ENCODE results near the gene EXOC3L1. TPM values are rescaled to one million over a fixed set of nuclear protein-coding genes. Genes with fewer than 3 reads are reported as not detected.

The EXOC3L1 gene
- total RNA-seq, 1 experiment from 2014 or later, result 0.30 TPM

MicroRNA genes within 50 kb of the gene (microRNA counts, 767-probe panel; counts per million panel counts)
- microRNA hsa-miR-328, result not detected

Small RNA genes lying within 50 kb of the gene (microRNA-seq; reads per million reads assigned to microRNA genes)
- gene MIR328 (ENCODE audit: borderline number of aligned reads), result 10.5 reads per million, percentile 30 among the genes with 10 or more reads in this experiment

Other genes with a start within 250 kb of the EXOC3L1 start
- 10.8 TPM for gene CES3, start 228.9 kb downstream of the EXOC3L1 start, total RNA-seq (2021; ENCODE audit: unreplicated experiment)
- gene CES4A, start 201.5 kb downstream of the EXOC3L1 start, total RNA-seq (2021; ENCODE audit: unreplicated experiment), result not detected
- gene CBFB, start 161.0 kb downstream of the EXOC3L1 start, total RNA-seq (2021; ENCODE audit: unreplicated experiment), result 101 TPM
- gene PHAF1, start 80.2 kb downstream of the EXOC3L1 start, total RNA-seq (2021; ENCODE audit: unreplicated experiment), result 19.2 TPM
- gene B3GNT9, start 39.1 kb downstream of the EXOC3L1 start, total RNA-seq (2021; ENCODE audit: unreplicated experiment), result 3.8 TPM
- gene TRADD, start 30.2 kb downstream of the EXOC3L1 start, total RNA-seq (2021; ENCODE audit: unreplicated experiment), result 20.5 TPM
- 27.8 TPM for gene FBXL8, start 30.2 kb downstream of the EXOC3L1 start, total RNA-seq (2021; ENCODE audit: unreplicated experiment)
- gene HSF4, start 25.4 kb downstream of the EXOC3L1 start, total RNA-seq (2021; ENCODE audit: unreplicated experiment), result 46.6 TPM
- 54.0 TPM for gene NOL3, start 19.6 kb downstream of the EXOC3L1 start, total RNA-seq (2021; ENCODE audit: unreplicated experiment)
- gene MATCAP1, start 6.2 kb downstream of the EXOC3L1 start, total RNA-seq (2021; ENCODE audit: unreplicated experiment), result 38.7 TPM
- 114 TPM for gene E2F4, start 2.0 kb upstream of the EXOC3L1 start, total RNA-seq (2021; ENCODE audit: unreplicated experiment)
- gene ELMO3, start 9.0 kb upstream of the EXOC3L1 start, total RNA-seq (2021; ENCODE audit: unreplicated experiment), result 45.8 TPM
- gene TMEM208, start 37.0 kb upstream of the EXOC3L1 start, total RNA-seq (2021; ENCODE audit: unreplicated experiment), result 36.1 TPM
- 69.2 TPM for gene FHOD1, start 57.3 kb upstream of the EXOC3L1 start, total RNA-seq (2021; ENCODE audit: unreplicated experiment)
- gene SLC9A5, start 58.8 kb upstream of the EXOC3L1 start, total RNA-seq (2021; ENCODE audit: unreplicated experiment), result 5.6 TPM
- 38.5 TPM for gene PLEKHG4, start 89.4 kb upstream of the EXOC3L1 start, total RNA-seq (2021; ENCODE audit: unreplicated experiment)
- not detected for gene KCTD19, start 136.6 kb upstream of the EXOC3L1 start, total RNA-seq (2021; ENCODE audit: unreplicated experiment)
- not detected for gene LRRC36, start 136.7 kb upstream of the EXOC3L1 start, total RNA-seq (2021; ENCODE audit: unreplicated experiment)
- 1.2 TPM for gene TPPP3, start 203.4 kb upstream of the EXOC3L1 start, total RNA-seq (2021; ENCODE audit: unreplicated experiment)
- 9.1 TPM for gene ZDHHC1, start 226.3 kb upstream of the EXOC3L1 start, total RNA-seq (2021; ENCODE audit: unreplicated experiment)
- gene HSD11B2, start 241.0 kb upstream of the EXOC3L1 start, total RNA-seq (2021; ENCODE audit: unreplicated experiment), result 9.7 TPM

All from HCT116 (cell line).